Astrocyte (in vitro differentiated cells and primary cell): ENCODE data around the gene HDAC8.
A peak's percentile ranks its signal among the peaks of the same experiment; 100 is the strongest.

ENCODE experiments used
- EZH2 ChIP-seq: IDR thresholded peaks from 2 replicates; pipeline ENCODE4 v1.6.1; 2012; ENCODE audit warnings: mild to moderate bottlenecking, low read length, inconsistent platforms; ENCODE audit not compliant: insufficient read depth
- TF ChIP-seq, protein P1 (sequence below): IDR thresholded peaks from 2 replicates; pipeline ENCODE4 v1.5.1; 2011; ENCODE audit warnings: low read depth, mild to moderate bottlenecking, inconsistent platforms, low read length, moderate library complexity; ENCODE audit not compliant: insufficient read depth

DNA sequence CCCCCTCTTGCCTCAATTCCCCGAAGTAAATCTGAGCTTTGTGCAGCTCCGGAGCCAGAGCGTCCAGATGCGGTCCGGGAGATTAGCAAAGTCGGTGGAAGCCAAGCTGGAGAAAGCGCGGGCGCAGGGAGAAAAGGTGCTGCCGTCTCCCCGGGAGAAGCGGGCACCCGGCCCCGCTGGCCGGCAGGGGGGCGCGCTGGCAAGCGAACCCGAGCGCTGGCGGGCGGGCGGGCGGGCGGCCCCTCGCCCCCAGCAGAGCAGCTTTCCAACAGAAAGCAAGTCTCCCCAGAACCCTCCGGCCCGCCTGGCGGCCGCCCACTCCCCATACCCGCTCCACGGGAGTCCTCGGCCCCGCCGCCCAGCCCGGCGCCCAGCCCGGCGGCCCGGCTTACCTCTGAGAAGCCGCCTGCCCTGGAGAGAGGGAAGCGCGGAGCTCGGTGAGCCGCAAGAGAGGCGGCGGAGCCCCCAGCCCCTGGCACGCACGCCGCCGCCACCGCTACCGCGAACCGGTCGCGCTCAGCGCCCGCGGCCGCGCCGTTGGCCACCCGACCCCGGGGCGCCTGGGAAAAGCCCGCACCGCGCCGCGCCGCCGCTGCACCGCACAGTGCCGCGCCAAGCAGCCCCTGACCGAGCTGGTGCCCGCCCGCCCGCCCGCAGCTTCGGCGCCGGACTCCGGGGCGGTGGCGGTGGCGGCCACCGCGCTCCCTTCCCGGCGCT lies 266.4 kb downstream of the HDAC8 start:
- TF ChIP-seq, protein P1, sequence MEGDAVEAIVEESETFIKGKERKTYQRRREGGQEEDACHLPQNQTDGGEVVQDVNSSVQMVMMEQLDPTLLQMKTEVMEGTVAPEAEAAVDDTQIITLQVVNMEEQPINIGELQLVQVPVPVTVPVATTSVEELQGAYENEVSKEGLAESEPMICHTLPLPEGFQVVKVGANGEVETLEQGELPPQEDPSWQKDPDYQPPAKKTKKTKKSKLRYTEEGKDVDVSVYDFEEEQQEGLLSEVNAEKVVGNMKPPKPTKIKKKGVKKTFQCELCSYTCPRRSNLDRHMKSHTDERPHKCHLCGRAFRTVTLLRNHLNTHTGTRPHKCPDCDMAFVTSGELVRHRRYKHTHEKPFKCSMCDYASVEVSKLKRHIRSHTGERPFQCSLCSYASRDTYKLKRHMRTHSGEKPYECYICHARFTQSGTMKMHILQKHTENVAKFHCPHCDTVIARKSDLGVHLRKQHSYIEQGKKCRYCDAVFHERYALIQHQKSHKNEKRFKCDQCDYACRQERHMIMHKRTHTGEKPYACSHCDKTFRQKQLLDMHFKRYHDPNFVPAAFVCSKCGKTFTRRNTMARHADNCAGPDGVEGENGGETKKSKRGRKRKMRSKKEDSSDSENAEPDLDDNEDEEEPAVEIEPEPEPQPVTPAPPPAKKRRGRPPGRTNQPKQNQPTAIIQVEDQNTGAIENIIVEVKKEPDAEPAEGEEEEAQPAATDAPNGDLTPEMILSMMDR, result no peak
- peak; percentile 13 for TF ChIP-seq EZH2
